ENCODE results near the gene LRWD1. TPM values are rescaled to one million over a fixed set of nuclear protein-coding genes. Genes with fewer than 3 reads are reported as not detected.

Gene LRWD1
- total and polyA plus RNA-seq, 9 of the 15 experiments (the other 6 are each of a cell fraction or from before 2014, with no cell fraction given): 0.61 to 66.0 (median 33.2) TPM

- WGBS (ENCODE audit: insufficient coverage, low coverage, missing lambda C conversion rate): 77% methylated on average over 20 of the region's 20 CpGs
- CTCF ChIA-PET (ENCODE audit: low intra/inter-chr PET ratio): no interaction called here
- no peak overlapping the region for H2AFZ ChIP-seq (ENCODE audit: low read depth, low read length)
- intact Hi-C loops (cut with micrococcal nuclease) (no loop called here), in situ Hi-C loops (cut with MboI) (loop anchor here (25.0 kb wide), 2 partner anchors 92 to 192 kb away; partner anchors contain the start of genes POLR2J2, POLR2J3, SPDYE2 and SPDYE2B)
- ATAC-seq (no peak), FAIRE-seq (no peak), DNase-seq (ENCODE audit: extremely low read depth in 1 of 4, low spot score in 3 of 4) (no peak)
- no peak overlapping the region for H3K27ac ChIP-seq (ENCODE audit: extremely low read depth, low read depth, low read length)
- H3K27me3 ChIP-seq (ENCODE audit: control insufficient read depth in 2 of 2, insufficient read depth in 2 of 2, low read length in 2 of 2): no peaks in the 10 kb centered on the region
- H3K9me1 ChIP-seq (ENCODE audit: control insufficient read depth, insufficient read depth, low read length): peaks cover 5% of the 10 kb centered on the region
- POLR2A ChIA-PET: interaction anchor here (0.6 to 1.4 kb wide), 3 partner anchors 8 to 84 kb away, joined by 3 read pairs; no protein-coding TSS in a partner anchor
- H3K9ac ChIP-seq (ENCODE audit: insufficient read depth in 1 of 2, low read depth in 2 of 2, low read length in 2 of 2): no peak overlapping the region; a peak in 1 of 4 replicates
- H3K4me2 ChIP-seq (ENCODE audit: insufficient read depth, low read length): no peak overlapping the region
- H3K4me1 ChIP-seq (replicated peaks in 1 of 2; ENCODE audit: control insufficient read depth in 2 of 2, insufficient read depth in 2 of 2, low read length in 2 of 2): peaks cover 8 to 62% of the 10 kb centered on the region in 2 experiments; a peak in 3 of 5 replicates
- H3K4me3 ChIP-seq: no peak overlapping the region
- peaks cover 3% of the 10 kb centered on the region; the same call in 1 of the 2 replicates for H4K20me1 ChIP-seq (replicated peaks; ENCODE audit: control insufficient read depth, insufficient read depth, low read length)
- peaks cover 72% of the 10 kb centered on the region; the same call in 2 of the 3 replicates for H3K36me3 ChIP-seq (ENCODE audit: control insufficient read depth, insufficient read depth, low read length)
- peaks cover 10% of the 10 kb centered on the region for H3K79me2 ChIP-seq (ENCODE audit: control insufficient read depth, insufficient read depth, low read length)
- H3K9me3 ChIP-seq (replicated peaks; ENCODE audit: control insufficient read depth, insufficient read depth, low read depth, low read length): no peaks in the 10 kb centered on the region
- no TSS peak for BruUV-seq (replicated peaks)
- no peak for TF ChIP-seq RNF2 (IDR thresholded peaks at IDR 0.05)
- peak; percentile 45 for TF ChIP-seq PRDM10 (IDR thresholded peaks at IDR 0.05; ENCODE audit: partially characterized antibody)
- no peak for TF ChIP-seq CGGBP1 (CRISPR knock-in tag; IDR thresholded peaks at IDR 0.05)
- no peak for TF ChIP-seq ZNF184 (CRISPR knock-in tag; IDR thresholded peaks at IDR 0.05)
- 0 out of 2 replicates have a peak, but pooled peaks have one; percentile 26 for TF ChIP-seq THAP12 (CRISPR knock-in tag; IDR thresholded peaks at IDR 0.05)
- TF ChIP-seq ZNF124 (CRISPR knock-in tag; IDR thresholded peaks at IDR 0.05): no peak
- TF ChIP-seq POLR2G (IDR thresholded peaks at IDR 0.05; ENCODE audit: low read depth, low read length): peak; percentile 67
- no peak for TF ChIP-seq ZNF740 (CRISPR knock-in tag; IDR thresholded peaks at IDR 0.05)
- TF ChIP-seq ZNF740 (tag; IDR thresholded peaks at IDR 0.05): no peak
- TF ChIP-seq STAG1 (CRISPR knock-in tag; IDR thresholded peaks at IDR 0.05; ENCODE audit: borderline replicate concordance): no peak
- no peak for TF ChIP-seq ERF (CRISPR knock-in tag; IDR thresholded peaks at IDR 0.05)
- no peak for TF ChIP-seq HDAC2 (IDR thresholded peaks at IDR 0.05)
- no peak for TF ChIP-seq DMBX1 (CRISPR knock-in tag; IDR thresholded peaks at IDR 0.05; ENCODE audit: borderline replicate concordance)
- TF ChIP-seq POLR2AphosphoS2 (IDR thresholded peaks at IDR 0.05; ENCODE audit: low read length): peak; percentile 58; the same call in 1 of the 2 replicates
Observed at GRCh38 chr7:102469972-102470825, 5.4 kb downstream of the LRWD1 start.

All from K562 (cell line).